HG03378 (cell line): Measurements from ENCODE around the gene SORCS1.
"Not testable (repeated sequence)": the region's sequence is repeated elsewhere in the genome, so short reads cannot be mapped to it uniquely, and the experiment has no call there.

Experiments used
- ATAC-seq: cut with Tn5 transposase; IDR thresholded peaks from one replicate; pipeline ENCODE4 v1.9.1; 2021; ENCODE audit warnings: mild to moderate bottlenecking, moderate library complexity; ENCODE audit not compliant: unreplicated experiment

The SORCS1 gene

DNA sequence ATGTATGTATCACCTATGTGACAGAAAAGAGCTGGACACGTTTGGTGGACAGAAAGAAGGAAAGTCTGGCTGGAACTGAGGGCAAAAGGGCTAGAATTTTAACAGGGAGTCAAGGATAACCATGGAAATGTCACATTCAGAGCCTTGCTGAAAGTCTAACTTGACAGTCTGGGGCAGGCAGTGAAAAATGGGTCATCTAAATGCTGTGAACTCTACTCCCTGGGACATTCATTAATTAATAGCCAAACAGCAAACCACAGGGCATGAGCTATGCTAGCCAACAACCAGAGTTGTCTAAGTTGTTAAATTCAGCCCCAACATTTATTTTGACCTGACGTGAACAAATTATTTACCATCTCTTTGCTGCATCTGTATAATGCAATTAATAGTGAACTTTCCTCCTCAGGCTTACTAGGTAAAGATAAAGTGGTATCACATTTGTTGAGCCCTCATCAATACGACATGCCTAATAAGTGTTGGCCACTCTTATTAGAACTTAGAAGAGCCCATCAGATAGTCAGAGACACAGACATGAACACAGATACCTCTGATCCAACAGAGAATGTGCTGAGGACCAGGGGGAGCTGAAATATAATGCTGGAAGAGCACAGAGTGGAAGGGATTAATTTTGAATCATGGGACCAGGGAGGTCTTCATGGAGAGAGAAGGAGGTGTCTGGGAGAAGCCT, 109.9 kb downstream of the SORCS1 start:
- ATAC-seq = no peak

DNA sequence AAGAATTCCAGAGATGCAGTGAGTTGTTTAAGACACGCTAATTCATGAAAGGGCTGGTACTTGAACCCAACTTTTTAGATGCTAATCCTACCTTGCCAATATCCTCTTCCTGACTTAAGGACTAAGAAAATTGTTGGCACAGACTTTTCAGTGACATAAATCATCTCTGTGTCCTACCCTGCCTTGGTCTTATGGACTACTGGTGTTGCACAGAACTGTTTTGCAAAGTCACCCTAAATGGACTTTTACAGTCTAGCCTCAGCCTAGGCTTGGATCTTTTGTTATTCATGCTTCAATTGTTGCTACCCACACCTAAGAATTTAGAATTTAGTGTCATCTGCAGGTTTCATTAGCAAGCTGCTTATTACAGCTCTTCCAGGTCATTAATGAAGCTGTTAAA, 112.7 kb downstream of the SORCS1 start:
- no peak for ATAC-seq

DNA sequence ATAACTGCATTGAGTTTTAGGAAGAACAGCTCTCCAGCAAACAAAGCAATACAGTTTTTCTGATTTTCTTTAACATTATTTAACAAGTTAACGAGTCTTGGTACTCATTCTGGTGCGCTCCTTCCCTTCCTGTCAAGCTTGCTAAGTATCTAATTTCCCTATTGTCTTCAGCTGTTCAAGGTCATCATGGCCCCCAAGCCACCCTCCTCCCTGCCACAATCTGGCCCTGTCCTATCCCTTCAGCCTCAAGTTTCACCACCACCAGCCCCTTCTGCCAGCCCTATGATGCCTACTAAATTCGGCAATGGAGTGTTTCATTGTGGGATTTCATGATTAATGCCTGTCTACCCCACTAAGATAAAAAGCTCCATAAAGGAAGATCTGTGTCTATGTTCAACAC, 121.0 kb downstream of the SORCS1 start:
- no peak for ATAC-seq

DNA sequence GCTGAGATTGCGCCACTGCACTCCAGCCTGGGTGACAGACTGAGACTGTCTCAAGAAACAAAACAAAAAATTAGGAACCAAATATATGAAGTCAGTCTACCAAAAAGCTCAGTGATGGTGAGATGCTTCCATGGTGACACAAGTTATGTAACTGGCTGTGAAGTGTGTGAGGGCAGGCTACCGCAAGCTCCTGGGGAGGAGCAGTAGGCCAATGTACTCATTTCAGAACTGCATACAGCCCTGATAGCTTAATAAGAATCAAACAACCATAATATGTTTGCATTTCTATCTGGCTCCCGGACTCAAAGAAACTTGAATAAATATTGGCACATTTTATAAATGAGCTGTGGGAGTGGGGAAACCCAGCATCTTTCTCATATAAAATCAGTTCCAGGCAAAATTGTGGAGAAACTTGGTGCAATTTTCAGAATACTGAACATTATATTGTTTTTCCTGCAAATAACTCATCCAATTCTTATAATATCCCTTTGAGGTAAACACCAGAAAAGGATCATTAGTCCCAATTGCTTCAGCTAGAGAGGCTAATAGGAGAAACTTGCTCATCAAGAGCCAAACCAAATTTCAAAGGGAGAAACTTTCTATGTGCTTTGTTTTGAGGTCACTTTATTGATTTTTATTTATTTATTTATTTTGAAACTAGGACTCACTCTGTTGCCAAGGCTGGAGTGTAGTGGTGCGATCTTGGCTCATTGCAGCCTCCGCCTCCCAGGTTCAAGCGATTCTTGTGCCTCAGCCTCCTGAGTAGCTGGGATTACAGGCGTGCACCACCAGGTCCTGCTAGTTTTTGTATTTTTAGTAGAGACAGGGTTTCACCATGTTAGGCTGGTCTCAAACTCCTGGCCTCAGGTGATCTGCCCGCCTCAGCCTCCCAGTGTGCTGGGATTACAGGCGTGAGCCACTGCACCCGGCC, 127.0 kb downstream of the SORCS1 start:
- no peak for ATAC-seq

DNA sequence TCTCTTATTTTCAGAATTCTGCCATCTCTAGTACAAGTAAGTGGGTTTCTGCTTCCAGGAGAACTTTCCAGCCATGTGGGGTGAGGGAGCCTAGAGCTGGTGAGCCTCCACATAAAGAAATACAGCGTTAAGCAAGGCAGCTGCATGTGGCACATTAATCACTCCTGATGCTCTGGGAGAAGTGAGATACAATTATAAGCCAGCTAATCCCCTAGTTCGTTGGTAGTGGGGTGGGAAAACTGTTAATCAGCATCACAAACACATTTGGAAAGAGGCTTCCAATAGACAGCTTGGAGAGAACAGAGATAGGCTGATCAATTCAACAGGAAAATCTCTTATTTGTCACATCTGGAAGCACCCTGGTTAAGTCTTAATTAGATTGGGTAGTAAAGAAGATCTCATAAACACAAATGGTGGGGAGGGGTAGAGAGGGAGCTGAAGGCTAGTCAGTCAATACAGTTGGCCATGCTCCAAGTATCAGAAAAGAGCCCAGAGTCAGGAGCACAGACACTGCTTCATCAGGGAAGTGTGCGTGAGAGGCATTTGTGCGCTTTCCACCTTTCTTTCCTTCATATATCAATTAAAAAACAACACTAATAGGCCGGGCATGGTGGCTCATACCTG, 130.6 kb downstream of the SORCS1 start:
- no peak for ATAC-seq

DNA sequence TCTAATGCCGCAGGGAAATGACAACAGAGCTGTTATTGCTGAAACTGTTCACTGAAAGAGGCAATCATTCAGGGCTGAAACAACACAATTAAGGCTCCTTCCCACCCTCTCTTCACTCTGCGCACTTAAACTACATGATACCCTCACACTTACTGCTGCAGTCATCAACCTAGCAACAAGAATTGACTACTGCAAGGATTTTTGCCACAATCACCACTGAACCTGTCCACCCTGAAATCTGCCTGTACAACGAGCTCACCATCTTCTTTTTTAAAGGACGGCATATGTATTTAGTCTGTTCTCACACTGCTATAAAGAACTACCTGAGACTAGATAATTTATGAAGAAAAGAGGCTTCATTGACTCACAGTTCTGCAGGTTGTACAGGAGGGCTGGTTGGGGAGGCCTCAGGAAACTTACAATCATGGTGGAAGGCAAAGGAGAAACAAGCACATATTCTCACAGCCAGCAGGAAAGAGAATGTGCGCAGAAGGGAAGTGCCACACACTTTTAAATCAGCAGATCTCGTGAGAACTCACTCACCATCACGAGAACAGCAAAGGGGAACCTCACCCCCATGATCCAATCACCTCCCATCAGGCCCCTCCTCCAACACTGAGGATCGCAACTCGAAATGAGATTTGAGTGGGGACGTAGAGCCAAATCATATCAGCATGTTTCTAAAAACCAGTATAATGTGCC, 131.7 kb downstream of the SORCS1 start:
- no peak for ATAC-seq

DNA sequence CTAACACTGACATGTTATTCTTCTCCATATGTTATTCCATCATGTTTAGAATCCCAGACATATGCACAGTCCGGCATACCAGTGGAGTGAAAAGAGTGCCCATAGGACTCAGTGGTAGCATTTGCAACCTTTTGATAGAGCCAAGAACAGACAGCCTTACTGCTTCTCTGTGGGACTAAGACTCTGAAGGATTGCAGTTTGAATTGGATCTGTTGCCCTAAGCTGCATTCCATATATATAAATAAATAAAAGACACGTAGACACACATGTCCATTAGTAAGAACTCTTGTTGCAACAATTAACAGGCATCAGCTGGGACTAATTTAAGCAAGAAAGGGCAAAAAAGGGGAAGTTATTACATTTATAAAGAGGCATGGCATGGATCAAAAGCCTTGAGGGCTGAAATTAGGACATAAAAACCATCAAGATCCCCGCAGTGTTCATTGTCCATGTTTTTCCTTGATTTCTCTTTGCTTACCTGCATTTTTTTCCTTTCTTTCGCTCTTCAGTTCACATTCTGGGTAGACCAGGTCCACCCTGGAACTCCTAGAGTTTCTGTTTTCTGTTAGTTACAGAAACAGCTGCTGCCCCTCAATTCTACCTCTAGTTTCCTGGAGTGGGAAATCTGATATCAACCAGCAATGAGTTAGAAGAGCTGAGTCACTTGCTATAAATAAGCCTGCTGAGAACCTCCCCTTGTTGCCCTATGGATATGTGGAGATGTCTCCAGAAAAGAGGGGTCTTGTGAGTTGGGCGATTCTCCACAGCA, 132.4 kb downstream of the SORCS1 start:
- ATAC-seq = no peak

DNA sequence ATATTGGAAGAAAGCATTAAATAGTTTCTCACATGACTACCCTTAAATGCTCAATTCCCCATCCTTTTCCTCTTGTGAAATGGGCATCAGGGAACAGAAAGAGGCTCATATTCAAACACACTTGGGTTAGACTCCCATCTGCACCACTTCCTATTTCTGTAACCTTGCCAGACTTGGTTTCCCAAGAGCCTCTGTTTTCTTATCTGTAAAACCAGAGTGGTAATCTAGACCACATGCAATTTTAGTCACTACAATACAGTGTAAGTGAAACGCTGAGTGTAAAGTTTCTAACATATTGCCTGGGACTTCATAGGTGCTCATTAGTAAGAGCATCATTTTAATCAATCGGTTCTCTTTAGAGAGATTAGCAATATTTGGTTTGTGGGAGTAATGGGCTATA, 136.3 kb downstream of the SORCS1 start:
- ATAC-seq = no peak

DNA sequence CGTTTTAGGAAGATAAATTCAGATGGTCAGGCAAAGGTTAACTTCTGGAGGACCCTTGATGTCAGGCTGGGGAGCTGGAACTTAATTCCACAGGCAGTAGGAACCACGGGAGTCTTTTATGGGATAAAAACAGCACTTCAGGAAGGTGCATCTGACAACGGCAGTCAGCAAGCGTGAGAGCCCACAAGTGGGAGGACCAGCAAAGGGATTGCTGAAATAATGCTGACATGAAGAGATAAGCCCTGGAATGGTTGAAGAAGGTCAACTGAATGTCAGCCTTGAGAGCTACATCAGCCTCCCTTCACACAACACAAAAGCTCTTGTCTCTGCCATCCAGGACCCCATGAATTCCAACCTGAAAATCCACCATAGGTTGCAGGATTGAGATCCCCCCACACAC, 138.8 kb downstream of the SORCS1 start:
- no peak for ATAC-seq

DNA sequence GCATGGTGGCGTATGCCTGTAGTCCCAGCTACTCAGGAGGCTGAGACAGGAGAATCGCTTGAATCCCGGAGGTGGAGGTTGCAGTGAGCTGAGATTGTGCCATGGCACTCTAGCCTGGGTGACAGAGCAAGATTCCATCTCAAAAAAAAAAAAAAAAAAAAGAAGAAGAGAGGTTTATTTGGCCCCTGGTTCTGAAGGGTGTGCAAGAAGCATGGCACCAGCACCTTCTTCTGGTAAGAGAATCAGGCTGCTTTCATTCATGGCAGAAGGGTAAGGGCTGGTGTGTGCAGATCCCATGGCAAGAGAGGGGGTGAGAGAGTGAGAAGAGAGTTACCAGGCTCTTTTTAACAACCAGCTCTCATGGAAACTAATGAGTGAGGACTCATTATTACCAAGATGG, 140.5 kb downstream of the SORCS1 start:
- ATAC-seq = not testable (repeated sequence)

DNA sequence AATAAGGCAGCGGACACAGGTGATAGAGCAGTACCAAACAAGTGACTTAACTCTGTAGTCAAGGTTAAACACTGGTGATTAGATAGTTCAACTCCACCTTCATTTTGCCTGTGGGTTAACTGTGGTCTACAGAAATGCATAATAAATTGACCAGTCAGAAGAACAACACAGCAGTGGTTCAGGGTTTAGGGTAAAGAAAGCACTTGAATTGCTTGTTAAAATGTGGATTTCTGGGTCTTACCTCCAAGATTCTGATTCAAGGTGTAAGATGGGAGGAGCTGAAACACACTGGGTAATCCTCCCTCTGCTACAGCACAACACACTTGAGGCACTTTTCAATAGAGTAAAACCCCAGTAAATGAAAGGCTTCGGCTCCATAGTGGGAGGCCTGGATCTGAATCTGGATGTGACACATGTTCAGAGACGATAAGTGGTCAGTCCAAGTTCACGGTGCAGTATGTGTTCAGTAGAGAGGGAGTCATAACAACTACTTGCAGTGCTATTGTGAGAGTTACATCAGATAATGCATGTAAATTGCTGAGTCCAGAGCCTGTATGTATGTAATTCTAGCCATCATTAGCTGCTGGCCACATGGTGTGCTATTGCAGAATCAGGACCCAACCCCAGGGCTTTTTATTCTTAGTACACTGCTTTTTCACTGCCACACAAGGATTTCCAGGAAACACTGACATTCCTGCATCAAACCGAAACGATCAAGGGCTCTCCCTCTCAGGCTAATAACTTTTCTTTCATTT, 141.7 kb downstream of the SORCS1 start:
- ATAC-seq = no peak

DNA sequence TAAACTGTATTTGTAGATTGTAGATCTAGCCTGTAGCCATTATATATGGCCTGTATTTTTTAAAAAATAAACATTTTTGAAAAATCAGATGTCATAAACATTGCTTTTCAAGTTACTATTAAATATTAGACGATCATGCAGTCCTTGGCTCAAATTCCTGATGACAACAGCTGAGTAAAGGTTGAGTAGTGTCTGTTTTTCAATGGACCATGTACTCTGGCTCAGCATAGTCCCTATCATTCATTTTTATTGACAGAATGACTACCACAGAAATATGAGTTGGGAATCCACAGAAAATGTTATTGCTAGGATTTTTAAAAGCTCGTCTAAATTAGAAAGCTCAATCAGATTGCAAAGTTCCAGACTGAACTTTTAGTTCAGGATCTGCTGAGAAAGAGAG, 145.4 kb downstream of the SORCS1 start:
- no peak for ATAC-seq

DNA sequence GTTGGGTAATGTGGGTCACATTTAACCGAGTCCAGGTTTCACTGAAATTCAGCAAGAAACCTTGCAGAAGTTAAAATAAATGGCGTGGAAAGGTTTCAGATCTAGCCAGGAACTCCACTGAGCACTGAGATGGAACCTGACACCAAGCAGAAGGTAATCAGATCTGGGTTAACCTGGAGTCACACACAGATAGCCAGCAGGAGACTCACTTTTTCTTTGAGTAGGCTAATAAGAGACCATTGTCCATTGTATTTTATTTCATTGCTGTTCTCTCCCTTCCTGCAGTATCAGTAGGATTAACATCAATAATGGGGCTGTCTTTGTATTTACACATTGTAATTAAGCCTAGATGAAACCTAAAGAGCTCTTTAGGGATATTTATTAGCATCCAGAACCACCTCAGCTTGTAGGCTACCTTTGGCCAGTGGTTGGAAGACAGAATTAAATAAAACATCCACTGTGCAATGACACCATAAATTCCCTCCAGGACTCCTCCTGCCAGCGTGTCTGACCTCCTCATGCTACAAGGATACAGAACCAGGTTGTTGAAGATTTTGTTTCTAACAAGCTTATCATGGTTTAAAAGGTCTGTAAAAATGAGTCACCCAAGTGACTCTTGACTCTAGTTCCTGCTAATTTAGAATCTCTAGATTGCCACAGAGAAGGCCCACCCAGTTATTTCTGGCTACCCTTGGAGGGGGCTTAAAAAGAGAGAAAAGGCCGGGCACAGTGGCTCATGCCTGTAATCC, 151.1 kb downstream of the SORCS1 start:
- no peak for ATAC-seq

DNA sequence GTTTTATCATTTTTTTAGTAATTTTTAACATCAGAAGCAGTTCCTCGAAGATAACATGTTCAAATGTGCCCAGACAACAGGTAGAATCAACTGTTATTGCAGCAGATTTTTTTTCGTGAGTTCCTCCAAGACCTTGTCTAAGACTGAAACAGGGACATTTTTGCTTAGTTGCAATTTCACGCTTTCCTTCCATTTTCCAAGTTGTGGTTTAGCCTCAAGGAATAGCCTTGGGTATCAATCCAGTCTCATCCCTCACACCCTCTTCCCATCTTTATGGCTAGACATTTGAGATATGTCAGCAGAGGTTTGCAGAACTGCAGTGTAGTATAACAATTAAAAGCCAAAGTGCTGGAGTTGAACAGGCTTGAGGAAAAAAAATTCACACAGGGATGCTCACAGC, 152.5 kb downstream of the SORCS1 start:
- no peak for ATAC-seq

DNA sequence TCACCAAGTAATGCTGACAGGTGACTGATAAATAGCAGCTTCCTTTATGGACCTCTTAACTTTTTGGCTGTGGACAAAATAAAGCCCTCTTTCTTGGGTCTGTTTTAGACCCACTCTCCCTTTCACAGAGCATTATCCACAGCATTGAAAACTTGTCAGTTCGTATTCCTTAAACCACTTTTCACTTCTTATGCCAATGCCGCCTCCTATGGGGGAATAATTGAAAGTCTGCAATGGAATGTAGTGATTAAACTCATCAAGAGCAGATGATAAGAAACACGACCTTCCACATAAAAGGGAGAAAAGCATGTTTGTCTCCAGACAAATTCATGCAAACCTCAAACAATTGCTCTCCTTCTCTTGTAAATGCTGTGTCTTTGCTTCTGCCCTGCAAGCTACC, 153.4 kb downstream of the SORCS1 start:
- no peak for ATAC-seq

DNA sequence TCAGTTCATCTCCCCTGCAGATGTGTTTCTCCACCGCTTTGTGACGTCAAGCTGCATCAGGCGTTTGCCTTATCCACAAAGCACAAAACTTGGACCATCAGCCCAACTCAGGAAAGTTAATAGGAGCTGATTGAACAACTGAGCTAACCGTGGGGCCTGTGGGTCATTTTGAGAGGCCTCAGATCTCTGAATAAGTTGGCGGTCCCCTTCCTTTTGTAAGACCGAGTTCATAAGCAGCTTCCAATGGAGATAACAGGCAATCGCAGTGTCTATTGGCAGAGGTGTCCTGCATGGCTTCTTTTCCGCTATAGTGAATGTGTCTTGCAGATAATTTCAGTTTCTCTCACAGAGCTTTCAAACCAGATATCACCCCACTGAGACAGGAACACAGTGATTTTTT, 154.0 kb downstream of the SORCS1 start:
- no peak for ATAC-seq

DNA sequence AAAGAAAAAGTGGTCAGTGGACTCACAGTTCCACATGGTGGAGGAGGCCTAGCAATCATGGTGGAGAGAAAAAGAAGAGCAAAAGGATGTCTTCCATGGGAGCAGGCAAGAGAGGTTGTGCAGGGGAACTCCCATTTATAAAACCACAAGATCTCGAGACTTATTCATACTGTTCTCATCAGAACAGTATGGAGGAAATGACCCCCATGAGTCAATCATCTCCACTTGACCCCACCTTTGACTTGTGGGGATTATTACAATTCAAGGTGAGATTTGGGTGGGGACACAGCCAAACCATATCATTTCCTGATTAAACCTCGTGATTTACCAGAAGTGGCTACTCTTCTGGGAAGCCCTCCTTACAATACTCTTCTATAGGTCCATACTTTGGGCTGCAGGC, 160.1 kb downstream of the SORCS1 start:
- no peak for ATAC-seq

DNA sequence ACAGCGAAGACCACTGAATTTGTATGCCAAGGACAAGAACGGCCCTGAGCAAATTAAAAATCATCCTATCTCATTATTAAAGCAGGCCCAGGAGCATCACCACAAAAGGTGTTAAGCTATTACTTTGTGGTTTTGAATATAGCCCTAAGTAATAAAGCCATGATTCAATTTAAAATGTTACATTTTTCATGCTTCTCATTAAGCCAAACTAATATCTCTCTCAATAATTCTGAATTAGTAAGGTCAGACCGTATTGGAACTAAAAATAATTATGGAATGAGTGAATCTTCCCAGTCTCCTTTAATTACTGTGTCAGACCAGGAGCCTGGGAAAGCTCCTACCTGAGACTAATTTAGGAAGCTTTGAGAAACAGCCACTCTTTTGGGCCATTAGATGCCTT, 162.4 kb downstream of the SORCS1 start:
- no peak for ATAC-seq

DNA sequence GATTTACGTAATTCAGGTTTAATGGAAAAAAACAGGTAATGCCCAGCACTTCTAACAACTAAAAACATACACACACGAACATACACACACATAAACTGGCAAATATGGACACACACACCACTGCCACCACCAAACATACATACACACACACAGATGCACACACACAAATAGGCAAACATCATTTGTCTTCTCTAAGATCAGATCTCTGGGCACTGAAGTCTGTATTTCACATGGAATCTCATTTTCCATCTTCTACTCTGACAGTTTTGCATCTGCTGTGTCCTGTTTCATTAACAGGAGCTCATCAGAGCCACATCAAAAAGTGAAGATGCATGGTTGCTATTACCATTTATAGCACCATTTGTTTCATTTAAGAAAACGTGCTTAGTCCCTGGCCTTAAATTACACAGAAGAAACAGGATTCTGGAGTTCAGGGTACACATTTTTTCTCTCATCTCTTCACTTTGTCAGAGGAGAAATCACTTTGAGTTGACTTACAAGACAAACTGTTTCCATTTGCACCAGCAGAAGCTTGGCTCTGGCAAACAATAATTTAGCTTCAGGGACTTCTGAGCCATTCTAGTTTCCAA, 165.3 kb downstream of the SORCS1 start:
- no peak for ATAC-seq
